HUDEP-2 (cell line): ENCODE results near the gene CXCL13.
"Not testable (repeated sequence)": the region's sequence is repeated elsewhere in the genome, so short reads cannot be mapped to it uniquely, and the experiment has no call there.

Source experiments
- DNase-seq, 76 experiments: peaks; one replicate each; lab custom pipeline; 2025; ENCODE audit not compliant: unreplicated experiment in 76 of 76; lab: John Stamatoyannopoulos, UW

CXCL13 gene, protein sequence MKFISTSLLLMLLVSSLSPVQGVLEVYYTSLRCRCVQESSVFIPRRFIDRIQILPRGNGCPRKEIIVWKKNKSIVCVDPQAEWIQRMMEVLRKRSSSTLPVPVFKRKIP

GRCh38 chr4:77605210-77605902, at the start of gene CXCL13:
CXCL13 (plus strand) TSS chr4:77605820; CDS start chr4:77605866, 46 bp downstream.
- no peak for DNase-seq

GRCh38 chr4:77560170-77560569, 45.5 kb upstream of the CXCL13 start:
- DNase-seq: no peak

GRCh38 chr4:77561720-77562119, 43.9 kb upstream of the CXCL13 start:
- not testable (repeated sequence) for DNase-seq

GRCh38 chr4:77564231-77564630, 41.4 kb upstream of the CXCL13 start:
- DNase-seq: no peak

DNA sequence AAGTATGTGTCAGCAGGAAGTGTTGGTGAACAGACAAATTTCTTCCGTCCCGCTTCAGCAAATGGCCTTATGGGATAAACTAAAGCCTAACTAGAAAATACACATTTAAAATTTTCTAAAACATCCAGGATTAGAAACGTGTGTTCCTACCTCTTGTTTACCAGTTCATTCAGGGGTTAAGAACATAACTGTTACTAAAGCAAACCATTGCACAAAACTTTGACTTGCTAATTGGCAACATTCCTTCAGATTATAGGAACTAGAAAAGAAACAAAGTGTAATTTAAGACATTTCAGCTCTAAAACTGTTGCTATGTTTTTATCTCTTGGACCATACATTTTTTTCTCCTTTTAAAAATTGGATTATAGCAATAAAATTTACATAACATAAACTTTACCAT, 39.5 kb upstream of the CXCL13 start:
- no peak for DNase-seq

DNA sequence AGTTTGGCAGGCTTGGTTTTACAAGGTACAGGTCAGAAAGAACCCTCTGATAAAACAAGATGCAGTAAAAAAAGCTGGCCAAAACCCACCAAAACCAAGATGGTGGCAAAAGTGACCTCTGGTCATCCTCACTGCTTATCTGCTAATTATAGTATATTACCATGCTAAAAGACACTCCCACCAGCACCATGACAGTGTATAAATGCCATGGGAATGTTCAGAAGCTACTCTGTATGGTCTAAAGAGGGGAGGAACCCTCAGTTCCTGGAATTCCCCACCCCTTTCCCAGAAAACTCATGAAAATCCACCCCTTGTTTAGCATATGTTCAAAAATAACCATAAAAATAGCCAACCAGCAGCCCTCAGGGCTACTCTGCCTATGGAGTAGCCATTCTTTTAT, 38.1 kb upstream of the CXCL13 start:
- no peak for DNase-seq

DNA sequence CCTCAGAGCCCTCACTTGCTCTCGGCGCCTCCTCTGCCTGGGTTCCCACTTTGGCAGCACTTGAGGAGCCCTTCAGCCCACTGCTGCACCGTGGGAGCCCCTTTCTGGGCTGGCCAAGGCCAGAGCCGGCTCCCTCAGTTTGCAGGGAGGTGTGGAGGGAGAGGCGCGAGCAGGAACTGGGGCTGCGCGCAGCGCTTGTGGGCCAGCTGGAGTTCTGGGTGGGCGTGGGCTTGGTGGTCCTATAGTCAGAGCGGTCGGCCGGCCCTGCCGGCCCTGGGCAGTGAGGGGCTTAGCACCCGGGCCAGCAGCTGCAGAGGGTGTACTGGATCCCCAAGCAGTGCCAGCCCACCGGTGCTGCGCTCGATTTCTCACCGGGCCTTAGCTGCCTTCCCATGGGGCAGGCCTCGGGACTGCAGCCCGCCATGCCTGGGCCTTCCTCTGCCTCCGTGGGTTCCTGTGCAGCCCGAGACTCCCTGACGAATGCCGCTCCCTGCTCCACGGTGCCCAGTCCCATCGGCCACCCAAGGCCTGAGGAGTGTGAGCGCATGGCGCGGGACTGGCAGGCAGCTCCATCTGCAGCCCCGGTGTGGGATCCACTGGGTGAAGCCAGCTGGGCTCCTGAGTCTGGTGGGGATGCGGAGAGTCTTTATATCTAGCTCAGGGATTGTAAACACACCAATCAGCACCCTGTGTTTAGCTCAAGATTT, 35.0 kb upstream of the CXCL13 start:
- not testable (repeated sequence) for DNase-seq

DNA sequence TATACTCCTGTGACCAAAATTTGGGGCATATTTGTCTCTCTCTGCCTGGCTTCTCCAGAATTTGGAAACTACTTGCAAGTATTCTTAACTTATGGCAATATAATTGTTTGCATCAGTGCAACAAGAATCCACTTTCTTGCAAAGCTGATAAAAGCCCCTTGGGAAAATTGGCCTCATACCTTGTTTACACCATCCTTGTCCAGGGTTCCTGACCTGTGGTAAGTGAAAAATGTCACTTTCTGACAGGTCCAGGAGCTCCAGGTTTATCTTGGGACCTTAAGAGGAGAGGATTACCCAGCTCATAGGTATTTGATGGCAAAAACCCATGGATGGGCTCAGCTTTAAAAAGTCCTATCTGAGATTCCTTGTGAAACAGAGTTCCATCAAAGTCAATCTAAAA, 29.3 kb upstream of the CXCL13 start:
- no peak for DNase-seq

DNA sequence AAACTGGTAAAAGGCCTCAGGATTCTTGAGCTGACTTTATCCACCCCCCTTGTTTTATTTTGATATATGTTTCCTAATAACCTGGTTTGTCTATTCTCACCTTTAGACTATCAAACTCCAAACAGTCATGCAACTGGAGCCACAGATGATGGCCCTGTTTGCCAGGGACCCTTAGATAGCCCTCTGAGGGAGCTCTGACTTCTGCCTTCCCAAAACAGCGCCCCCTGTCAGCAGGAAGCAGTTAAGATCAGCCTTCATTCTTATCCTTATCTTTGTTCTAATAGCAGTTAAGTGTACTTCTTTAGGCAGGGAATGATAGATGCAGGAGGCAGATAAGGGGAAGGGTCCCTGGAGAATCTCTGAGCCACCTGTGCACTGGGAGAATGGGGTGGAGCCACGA, 27.5 kb upstream of the CXCL13 start:
- DNase-seq: peak in 1 of 76 experiments; percentile 10

GRCh38 chr4:77579406-77580076, 26.1 kb upstream of the CXCL13 start:
- DNase-seq: no peak

GRCh38 chr4:77581724-77582123, 23.9 kb upstream of the CXCL13 start:
- no peak for DNase-seq

- DNase-seq: no peak
Measured at GRCh38 chr4:77582156-77582555, 23.5 kb upstream of the CXCL13 start.

- no peak for DNase-seq
Measured at GRCh38 chr4:77582711-77583110, 22.9 kb upstream of the CXCL13 start.

- DNase-seq: no peak
Measured at GRCh38 chr4:77586951-77587383, 18.7 kb upstream of the CXCL13 start.

DNA sequence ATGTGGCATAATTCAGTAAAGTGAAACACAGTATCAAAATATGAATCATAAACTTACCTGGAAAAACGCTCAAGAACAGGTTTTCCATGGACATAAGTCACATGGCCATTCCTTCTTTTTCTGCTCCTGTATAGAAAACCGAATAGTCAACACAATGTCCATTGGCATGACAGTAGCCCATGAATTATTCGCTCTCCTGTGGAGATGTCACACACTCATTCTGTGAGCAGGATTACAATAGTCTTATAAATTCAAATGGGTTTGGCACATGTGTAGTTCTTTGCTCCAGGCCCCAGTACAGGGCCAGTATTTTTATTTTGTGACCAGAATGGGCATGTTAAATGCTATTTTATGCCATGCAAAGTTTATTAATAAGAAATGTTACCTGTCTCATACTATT, 15.1 kb upstream of the CXCL13 start:
- no peak for DNase-seq

DNA sequence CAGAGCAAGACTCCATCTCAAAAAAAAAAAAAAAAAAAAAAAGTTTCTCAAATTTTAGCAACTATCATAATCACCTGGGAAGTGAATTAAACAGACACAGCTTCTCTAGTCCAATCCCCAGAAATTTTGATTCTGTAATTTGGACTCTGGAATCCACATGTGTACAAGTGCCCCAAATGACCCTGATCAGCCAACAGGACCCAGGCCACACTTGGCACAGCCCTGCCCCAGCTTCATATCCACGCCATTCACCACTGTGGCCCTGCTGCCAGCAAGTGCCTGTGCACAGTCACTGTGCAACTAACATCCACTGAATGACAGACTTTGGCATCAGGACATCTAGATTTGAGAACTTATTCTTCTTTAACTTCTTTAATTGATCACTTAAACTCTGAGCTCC, 14.1 kb upstream of the CXCL13 start:
- no peak for DNase-seq

GRCh38 chr4:77593101-77593500, 12.5 kb upstream of the CXCL13 start:
- DNase-seq: no peak

GRCh38 chr4:77593993-77594392, 11.6 kb upstream of the CXCL13 start:
- no peak for DNase-seq

- no peak for DNase-seq
Measured at GRCh38 chr4:77595364-77595973, 10.2 kb upstream of the CXCL13 start.

GRCh38 chr4:77599378-77599777, 6.2 kb upstream of the CXCL13 start:
- DNase-seq: peak in 8 of 76 experiments; percentile 1 to 10 (median 3)
